ENCODE data around the gene WIPI1. TPM values are rescaled to one million over a fixed set of nuclear protein-coding genes. Genes with fewer than 3 reads are reported as not detected.

The WIPI1 gene
- total RNA-seq, 4 donors from 2014 or later = 23.0 to 32.2 (median 25.5) TPM

GRCh38 chr17:68401288-68401687 is 56.0 kb downstream of the WIPI1 start:
- no peak overlapping the region for H3K27ac ChIP-seq
- H3K36me3 ChIP-seq = no peaks in the 10 kb centered on the region
- intact Hi-C loops (cut with DNase I) = no loop called here
- no peak for DNase-seq
- WGBS, 2 donors = 91 to 94% methylated on average over 7 of the region's 7 CpGs
- peaks cover 0 to 6% (median 0%) of the 10 kb centered on the region in 3 donors for H3K9me3 ChIP-seq
- H3K4me3 ChIP-seq = no peak overlapping the region
- H3K4me1 ChIP-seq = peaks cover 0 to 14% (median 4%) of the 10 kb centered on the region in 3 donors
- no peaks in the 10 kb centered on the region for H3K27me3 ChIP-seq
- no peak for TF ChIP-seq CTCF (IDR thresholded peaks at IDR 0.05)
- TF ChIP-seq POLR2A (IDR thresholded peaks at IDR 0.05) = no peak

GRCh38 chr17:68400404-68400735 is 56.9 kb downstream of the WIPI1 start:
- no peaks in the 10 kb centered on the region for H3K27me3 ChIP-seq
- H3K36me3 ChIP-seq = no peaks in the 10 kb centered on the region
- peaks cover 0 to under 1% (median 0%) of the 10 kb centered on the region in 3 donors for H3K9me3 ChIP-seq
- H3K27ac ChIP-seq = peak overlapping the region in 1 of 4 donors; percentile 26
- no peak for DNase-seq
- H3K4me1 ChIP-seq = peaks cover 0 to 14% (median 4%) of the 10 kb centered on the region in 3 donors
- 50 to 79% methylated on average over 4 of the region's 4 CpGs for WGBS, 2 donors
- H3K4me3 ChIP-seq = no peak overlapping the region
- TF ChIP-seq CTCF (IDR thresholded peaks at IDR 0.05) = no peak
- TF ChIP-seq POLR2A (IDR thresholded peaks at IDR 0.05) = no peak
- intact Hi-C loops (cut with DNase I) = no loop called here

GRCh38 chr17:68399638-68400403 is 57.5 kb downstream of the WIPI1 start:
- 50% methylated on average over 12 to 18 of the region's 19 CpGs for WGBS, 2 donors
- Histone ChIP-seq H3K9me3 (peaks cover 0 to 6% (median 3%) of the 10 kb centered on the region in 3 donors), H3K27ac (peak overlapping the region in 2 of 4 donors; percentile 26 to 27), H3K4me1 (peaks cover 0 to 14% (median 4%) of the 10 kb centered on the region in 3 donors), H3K36me3 (no peaks in the 10 kb centered on the region), H3K27me3 (no peaks in the 10 kb centered on the region), H3K4me3 (peak overlapping the region in 1 of 4 donors; percentile 24)
- no peak for TF ChIP-seq POLR2A (IDR thresholded peaks at IDR 0.05)
- intact Hi-C loops (cut with DNase I) = no loop called here
- no peak for DNase-seq

- Histone ChIP-seq H3K9me3 (peaks cover 0 to 8% (median 8%) of the 10 kb centered on the region in 3 donors), H3K4me3 (no peak overlapping the region), H3K27ac (peak overlapping the region in 1 of 4 donors; percentile 27), H3K27me3 (no peaks in the 10 kb centered on the region), H3K36me3 (no peaks in the 10 kb centered on the region), H3K4me1 (peaks cover 0 to 14% (median 4%) of the 10 kb centered on the region in 3 donors)
- intact Hi-C loops (cut with DNase I) = no loop called here
- TF ChIP-seq CTCF (IDR thresholded peaks at IDR 0.05) (peak; percentile 58 to 74 (median 69)), POLR2A (IDR thresholded peaks at IDR 0.05) (no peak)
- no peak for DNase-seq
- 27 to 43% methylated on average over 6 to 10 of the region's 11 CpGs for WGBS, 2 donors
Measured at GRCh38 chr17:68398691-68399637, 58.3 kb downstream of the WIPI1 start.

- peaks cover 0 to 8% (median 8%) of the 10 kb centered on the region in 3 donors for H3K9me3 ChIP-seq
- no peak overlapping the region for H3K27ac ChIP-seq
- H3K36me3 ChIP-seq = no peaks in the 10 kb centered on the region
- H3K4me3 ChIP-seq = no peak overlapping the region
- intact Hi-C loops (cut with DNase I) = no loop called here
- no peaks in the 10 kb centered on the region for H3K27me3 ChIP-seq
- WGBS, 2 donors = 51 to 73% methylated on average over 3 of the region's 7 CpGs
- peaks cover 0 to 14% (median 4%) of the 10 kb centered on the region in 3 donors for H3K4me1 ChIP-seq
- DNase-seq = no peak
- no peak for TF ChIP-seq POLR2A (IDR thresholded peaks at IDR 0.05)
- no peak for TF ChIP-seq CTCF (IDR thresholded peaks at IDR 0.05)
Measured at GRCh38 chr17:68397108-68397536, 60.2 kb downstream of the WIPI1 start.
